ENCODE data around the gene E2F4.

DNA sequence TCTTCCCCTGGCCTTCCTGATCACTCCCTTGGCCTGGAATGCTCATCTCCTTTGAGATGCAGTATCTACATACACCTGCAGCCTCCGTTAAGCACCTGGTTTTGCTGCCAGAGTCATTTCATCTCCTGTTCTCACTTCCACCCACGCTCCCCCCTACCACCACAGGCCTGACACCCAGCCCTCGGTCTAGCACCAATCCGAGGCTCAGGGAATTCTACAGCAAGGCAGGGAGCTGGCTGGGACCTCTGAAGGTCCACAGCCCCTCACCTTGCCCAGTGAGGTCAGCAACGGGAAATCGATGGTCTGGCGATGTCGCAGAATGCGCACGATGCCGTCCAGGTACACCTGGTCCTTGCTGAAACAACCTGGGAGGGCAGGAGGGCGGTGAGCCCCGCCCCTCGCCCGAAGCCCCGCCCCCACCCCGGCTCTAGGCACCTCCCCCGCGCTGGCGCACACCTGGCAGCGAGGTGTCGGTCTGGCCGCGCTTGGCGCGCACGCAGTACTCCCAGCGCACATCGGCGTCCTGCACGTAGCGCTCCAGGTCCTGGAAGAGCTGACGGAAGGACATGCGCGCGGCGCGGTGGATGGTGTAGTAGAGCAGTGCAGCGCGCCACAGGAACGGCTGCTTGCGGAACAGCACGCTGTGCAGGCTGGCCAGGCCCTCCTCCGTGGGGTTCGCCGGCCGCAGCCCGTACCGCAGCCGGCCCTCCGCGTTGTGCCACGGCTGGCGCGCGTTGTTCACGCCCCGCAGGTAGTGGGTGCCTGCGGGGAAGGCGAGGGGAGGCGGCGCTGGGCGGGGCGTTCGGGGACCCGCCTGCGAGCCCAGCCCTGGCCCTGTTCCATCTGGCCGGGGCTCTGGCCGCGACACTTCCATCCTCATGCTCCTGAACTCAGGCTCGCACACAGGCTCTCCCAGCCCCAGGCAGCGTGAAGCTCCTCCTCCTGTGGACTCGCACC is 13.9 kb upstream of the E2F4 start:
- TF ChIP-seq RAD21 (IDR thresholded peaks at IDR 0.05 in 1 of 2, conservative IDR thresholded peaks at IDR 0.05 in 1 of 2; ENCODE audit: low read depth in 2 of 2, low read length in 2 of 2) (no peak), RXRA (IDR thresholded peaks at IDR 0.05; ENCODE audit: insufficient read depth, low read depth, low read length) (no peak), GABPA (IDR thresholded peaks at IDR 0.05; ENCODE audit: borderline replicate concordance, insufficient read depth, low read length) (no peak)
